22Rv1 (cell line): ENCODE results near the gene ABCA13.

ENCODE experiments used
- CTCF ChIP-seq: fragments of 450-650 bp; IDR thresholded peaks from 2 replicates; pipeline ENCODE4 v1.5.1; 2017; ENCODE audit warnings: mild to moderate bottlenecking
- ZFX ChIP-seq: fragments of 450-650 bp; IDR thresholded peaks from 2 replicates; pipeline ENCODE4 v1.6.1; 2017; ENCODE audit warnings: antibody characterized with exemption, borderline replicate concordance

- TF ChIP-seq CTCF (no peak), ZFX (no peak)
These were observed 133.4 kb downstream of the ABCA13 start for GRCh38 chr7:48304641-48305040.
